NCI-H69 (cell line): Measurements from ENCODE around the gene SFT2D2.
"Not testable (repeated sequence)": the region's sequence is repeated elsewhere in the genome, so short reads cannot be mapped to it uniquely, and the experiment has no call there.

Experiments
- DNase-seq: peaks from one replicate; lab custom pipeline; 2025; lab: John Stamatoyannopoulos, UW

The SFT2D2 gene

DNA sequence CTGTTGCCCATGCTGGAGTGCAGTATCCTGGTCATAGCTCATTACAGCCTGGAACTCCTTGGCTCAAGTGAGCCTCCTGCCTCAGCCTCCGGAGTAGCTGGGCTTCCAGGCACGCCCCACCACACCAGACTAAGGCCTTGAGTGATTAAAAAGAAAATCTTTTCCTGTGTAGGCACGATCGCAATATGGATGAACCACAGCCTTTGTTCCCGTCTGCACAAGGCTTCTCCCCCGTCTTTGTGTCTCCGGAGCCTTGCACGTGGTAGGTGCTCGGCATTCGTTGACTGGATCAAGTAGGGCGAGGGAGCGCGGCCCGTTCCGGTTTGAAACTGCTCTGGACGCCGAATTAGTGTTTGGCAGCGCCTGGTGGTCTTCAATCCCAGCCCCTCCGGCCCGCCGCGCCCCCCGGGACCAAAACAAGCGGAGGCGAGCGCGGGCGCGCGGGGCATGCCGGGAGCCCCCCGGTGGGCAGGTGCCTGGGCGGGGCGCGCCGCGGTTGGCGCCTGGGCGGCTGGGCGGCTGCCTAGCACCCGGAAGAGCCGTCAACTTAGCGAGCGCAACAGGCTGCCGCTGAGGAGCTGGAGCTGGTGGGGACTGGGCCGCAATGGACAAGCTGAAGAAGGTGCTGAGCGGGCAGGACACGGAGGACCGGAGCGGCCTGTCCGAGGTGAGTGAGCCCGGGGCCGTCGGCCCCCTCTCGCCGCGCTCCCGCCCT, at the start of gene SFT2D2:
Gene SFT2D2 (plus strand): TSS at position 529 of the 715 bp plus-strand sequence. CDS start 76 bp downstream, at position 605.
- peak; percentile 94 for DNase-seq

DNA sequence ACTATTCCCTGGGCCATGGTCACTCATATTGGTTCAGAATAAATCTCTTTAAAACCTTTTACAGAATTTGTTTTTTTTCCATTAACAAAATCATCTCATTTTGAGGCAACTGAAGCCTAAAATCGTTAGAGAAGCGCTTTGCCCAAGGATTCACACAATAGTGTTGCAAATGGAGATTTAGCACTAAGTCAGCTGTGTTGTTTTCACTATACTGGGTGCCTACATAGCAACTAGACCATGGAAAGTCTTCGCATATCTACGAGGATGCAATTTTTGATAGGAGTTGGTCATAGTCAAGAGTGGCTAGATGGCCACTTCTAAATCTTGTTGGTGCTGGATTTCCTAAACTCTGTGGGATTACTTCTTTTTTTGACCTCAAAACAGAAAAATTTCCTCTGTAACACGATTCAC, 47.6 kb upstream of the SFT2D2 start:
- no peak for DNase-seq

DNA sequence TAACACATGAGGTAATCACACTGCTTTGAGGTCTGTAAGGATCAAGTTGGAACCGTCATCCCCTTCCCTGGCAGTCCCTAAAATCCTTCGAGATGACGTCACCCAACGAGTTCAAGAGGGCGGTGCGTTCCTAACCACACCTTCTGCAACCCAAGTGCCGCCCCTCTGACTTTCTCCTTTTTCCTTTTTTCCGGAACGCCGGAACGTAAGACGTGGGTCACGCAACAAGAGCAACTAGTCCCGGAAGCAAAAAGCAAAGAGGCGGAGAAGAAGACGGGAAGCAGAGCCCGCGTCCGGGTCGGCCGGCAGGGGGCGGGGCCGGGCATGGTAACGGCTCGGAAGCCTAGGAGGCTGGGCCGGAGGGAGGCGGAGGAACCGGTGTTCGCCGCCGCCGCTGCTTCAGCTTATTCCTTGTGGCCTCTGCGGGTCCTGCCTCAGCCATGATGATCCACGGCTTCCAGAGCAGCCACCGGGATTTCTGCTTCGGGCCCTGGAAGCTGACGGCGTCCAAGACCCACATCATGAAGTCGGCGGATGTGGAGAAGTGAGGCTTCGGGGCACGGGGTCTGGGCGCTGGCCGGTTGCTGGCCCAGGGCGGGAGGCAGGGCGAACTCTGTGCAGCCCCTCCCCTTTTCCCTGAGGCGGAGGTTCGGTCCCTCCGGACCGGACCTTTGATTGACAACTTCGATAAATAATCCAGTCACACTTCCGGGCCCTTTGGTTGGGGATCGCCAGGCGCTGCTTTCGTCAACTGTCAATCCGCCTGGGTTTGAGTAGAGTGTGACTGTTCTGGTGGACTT, 47.0 kb upstream of the SFT2D2 start, which contains the start of gene TIPRL:
Gene TIPRL (plus strand): TSS at position 325 of the 800 bp plus-strand sequence. CDS start 116 bp downstream, at position 441.
- peak; percentile 99 for DNase-seq

DNA sequence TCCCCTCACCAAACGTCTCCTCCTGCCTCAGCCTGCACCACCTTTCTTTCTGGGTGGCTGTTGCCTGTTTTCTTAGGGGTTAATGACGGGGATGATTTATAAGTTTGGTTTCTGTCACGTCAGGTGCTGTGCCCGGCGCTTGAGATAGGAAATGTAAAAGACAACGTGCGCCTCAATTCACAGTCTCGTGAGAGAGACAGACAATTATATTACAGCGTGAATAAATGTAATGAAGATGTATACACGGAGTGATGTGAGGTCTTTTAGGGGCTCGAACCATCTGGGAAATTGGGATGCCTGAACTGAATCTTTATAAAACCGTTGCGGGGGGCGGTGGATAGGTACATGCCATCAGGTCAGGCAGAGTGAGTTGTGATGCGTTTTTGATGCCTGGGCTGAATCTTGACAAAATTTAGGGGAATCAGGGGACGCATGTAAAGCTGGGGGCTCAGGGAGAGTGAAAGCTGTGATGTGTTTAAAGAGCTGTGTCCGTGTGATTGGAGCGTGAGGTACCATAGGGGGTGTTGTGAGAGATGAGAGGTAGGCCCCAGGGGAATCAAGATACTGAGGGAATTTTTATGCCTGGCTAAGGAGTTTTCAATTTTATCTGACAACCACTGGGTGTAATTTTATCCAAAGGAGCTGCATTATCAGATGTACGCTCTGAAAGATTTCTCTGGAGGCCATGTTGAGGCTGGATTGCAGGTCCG, 46.2 kb upstream of the SFT2D2 start:
- DNase-seq, result peak; percentile 56

DNA sequence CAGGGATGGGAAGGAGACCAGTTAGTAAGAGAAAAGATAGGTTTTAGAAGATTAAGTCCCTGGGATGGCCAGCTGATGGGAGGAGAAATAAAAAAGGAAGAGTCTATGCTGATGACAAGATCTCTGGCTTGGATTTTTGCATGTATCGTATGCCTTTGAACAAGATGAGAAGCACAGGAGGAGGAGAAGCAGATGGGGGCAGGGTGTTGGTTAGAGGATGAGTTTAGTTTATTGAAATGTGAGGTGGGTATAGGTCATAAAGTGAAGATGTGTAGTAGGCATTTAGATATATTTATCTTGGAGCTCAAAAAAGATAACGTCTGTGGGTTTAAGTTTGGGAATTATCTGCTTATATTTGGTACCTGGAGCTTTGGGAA, 45.7 kb upstream of the SFT2D2 start:
- no peak for DNase-seq

DNA sequence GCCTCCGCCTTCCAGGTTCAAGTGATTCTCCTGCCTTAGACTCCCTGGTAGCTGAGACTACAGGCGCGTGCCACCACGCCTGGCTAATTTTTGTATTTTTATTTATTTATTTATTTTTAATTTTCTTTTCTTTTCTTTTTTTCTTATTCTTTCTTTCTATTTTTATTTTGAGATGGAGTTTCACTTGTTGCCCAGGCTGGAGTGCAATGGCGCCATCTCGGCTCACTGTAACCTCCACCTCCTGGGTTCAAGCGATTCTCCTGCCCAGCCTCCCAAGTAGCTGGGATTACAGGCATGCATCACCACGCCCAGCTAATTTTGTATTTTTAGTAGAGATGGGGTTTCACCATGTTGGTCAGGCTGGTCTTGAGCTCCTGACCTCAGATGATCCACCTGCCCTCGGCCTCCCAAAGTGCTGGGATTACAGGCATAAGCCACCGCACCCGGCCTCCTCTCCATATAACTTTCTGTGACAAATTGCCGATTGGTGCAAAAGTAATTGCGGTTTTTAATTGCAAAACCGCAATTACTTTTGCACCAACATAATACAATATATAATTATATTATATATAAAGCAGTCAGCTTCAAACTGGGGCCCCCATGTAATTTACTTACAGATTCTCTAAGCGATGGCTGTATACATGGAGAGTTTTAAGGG, 44.6 kb upstream of the SFT2D2 start:
- DNase-seq, result not testable (repeated sequence)

DNA sequence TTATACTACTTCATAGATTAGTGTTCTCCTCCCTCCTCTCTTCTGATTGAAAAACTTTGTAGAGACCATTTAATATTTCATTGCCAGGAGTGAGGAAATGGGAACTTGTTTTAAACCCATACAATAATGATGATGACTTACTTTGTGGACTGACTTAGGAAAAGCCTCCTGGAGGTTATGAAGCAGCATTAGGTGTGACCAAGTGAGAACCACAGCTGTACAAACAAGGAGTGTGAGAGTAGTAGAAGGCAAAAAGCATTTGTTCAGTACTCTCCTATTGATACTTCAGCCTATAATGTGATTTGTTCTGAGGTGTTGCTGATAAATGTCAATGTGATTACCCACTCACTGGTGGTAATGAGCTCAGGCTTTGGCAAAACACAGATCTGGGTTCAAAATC, 38.6 kb upstream of the SFT2D2 start:
- DNase-seq, result peak; percentile 21

DNA sequence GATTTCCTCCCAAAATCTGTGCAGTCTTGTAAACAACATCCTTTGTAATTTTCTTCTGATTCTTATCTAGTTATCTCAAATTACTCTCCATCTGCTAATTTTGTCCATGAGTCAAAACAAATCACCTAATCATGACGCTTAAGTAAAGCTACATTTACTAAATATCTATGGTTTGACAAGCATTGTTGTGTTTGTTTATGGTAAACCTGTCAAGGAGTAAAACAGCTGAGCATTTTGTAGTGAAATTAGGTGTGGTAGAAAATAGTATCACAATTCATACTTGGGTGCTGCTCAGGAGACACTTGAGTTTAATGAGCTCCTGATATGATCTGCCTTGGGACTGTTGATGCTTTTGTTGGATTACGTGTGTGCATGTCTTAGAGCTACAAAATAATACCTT, 35.4 kb upstream of the SFT2D2 start:
- DNase-seq, result no peak

DNA sequence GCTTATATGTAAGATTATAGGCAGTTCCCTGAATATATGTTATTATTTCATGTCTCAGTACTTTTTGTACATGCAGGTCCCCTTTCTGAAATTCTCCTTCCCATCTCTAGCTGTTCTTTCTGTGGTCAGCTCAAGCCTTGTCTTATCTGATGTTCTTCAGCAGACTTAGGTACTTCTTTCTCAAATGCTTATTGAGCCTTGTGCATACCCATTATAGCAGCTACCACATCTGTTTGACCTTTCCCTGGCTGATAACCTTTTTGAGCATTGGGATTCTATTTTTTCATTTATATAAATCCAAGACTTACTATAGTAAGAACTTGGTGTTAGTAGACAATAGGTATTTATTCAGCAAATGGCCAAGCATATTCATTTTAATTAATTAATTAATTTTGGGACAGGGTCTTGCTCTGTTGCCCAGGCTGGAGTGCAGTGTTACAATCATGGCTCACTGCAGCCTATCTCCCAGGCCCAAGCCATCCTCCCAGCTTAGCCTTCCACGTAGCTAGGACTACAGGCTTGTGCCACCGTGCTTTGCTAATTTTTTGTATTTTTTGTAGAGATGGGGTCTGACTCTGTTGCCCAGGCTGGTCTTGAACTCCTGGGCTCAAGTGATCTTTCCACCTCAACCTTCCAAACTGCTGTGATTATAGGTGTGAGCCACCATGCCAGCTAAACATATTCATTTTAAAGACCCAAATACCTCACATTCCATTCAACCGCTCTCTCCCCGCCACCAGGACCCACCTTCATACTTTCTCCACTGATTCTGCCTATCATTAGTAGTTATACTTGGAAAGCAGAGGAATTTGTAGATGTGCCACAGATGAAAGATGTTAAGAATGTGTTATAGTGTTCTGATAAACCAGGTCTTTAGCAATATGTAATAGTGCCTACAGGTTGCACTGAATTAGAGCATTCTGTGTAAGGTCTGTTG, 30.3 kb upstream of the SFT2D2 start:
- no peak for DNase-seq

DNA sequence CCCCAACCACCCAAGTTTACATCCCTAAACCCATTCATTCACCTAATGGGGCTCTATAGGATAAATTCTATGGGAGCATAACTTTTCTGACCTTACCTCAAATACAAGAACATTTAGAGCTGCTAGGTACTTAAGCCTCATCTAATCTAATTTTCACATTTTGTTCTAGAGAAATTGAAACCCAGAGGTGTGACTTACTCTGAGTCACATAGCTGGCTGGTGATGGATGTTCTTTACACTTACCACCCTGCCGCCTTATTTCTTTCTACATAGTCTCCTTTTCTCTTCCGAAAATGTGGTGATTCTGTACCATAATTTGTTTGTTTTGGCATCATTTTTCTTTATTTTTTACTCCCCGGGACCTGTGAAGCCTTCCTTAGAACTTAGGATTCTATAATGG, 26.7 kb upstream of the SFT2D2 start:
- no peak for DNase-seq

DNA sequence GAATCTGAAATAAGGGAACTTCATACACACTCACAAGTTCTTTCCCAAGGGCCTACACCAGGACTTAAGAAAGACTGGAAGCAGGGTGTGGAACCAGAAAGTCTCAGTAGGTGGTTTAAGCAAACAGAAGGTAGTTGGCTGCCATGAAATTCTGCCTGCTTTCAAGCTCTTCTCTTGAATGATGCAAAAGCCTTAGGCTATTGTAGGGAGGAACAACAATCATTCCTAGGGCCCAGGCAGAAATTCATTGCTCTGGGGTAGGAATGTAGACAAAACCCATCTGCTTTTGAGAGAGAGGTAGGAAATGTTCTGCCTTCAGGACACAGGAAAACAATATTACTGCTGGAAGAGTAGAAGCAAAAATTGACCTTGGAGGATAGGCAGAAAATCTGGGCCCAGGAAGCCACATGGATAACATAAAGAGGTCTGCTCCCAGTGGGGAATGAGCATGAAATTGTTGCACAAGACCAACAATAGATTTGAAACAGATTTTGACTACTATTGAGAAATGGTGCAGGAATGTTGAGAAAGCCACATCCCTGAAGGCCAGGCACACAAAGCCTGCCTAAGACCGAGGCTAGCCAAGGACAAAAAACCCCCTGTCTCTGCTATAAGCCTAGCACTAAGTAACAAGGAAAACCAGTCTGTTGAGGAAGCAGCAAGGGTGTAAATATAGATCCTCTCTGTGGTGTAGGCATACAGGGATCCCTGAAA, 22.7 kb upstream of the SFT2D2 start:
- DNase-seq, result no peak

DNA sequence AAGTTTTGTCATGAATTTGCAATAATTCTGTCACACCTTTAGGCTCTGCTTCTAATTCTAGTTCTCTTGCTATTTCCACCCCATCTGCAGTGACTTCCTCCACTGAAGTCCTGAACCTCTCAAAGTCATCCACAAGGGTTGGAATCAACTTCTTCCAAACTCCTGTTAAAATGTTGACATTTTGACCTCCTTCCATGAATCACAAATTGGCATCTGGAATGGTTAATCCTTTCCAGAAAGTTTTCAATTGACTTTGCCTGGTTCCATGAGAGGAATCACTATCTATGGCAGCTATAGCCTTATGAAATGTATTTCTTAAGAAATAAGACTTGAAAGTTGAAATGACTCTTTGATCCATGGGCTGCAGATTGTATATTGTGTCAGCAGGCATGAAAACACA, 19.7 kb upstream of the SFT2D2 start:
- no peak for DNase-seq

DNA sequence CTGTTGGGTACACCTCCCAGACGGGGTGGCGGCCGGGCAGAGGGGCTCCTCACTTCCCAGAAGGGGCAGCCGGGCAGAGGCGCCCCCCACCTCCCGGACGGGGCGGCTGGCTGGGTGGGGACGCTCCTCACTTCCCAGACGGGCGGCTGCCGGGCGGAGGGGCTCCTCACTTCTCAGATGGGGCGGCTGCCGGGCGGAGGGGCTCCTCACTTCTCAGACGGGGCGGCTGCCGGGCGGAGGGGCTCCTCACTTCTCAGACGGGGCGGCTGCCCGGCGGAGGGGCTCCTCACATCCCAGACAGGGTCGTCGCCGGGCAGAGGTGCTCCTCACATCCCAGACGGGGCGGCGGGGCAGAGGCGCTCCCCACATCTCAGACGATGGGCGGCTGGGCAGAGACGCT, 18.1 kb upstream of the SFT2D2 start:
- not testable (repeated sequence) for DNase-seq

DNA sequence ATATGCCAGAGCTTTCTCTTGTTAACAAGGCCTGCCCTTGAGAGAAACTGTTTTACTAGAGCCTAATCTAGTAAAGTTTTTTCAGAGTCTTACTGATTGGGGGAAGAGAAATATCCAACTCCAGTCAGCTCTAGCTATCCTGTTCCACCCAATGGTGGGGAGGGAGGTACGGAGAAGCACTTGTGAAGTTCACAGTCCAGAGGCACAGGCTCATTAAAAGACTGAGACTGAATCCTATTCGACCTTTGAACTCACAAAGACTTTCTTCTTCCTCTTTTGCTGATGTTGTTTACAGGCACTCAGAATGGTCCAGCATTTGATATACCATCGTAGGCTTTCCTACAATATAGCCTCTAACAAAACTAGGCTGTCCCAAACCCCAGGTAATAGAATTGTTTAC, 15.5 kb upstream of the SFT2D2 start:
- no peak for DNase-seq

DNA sequence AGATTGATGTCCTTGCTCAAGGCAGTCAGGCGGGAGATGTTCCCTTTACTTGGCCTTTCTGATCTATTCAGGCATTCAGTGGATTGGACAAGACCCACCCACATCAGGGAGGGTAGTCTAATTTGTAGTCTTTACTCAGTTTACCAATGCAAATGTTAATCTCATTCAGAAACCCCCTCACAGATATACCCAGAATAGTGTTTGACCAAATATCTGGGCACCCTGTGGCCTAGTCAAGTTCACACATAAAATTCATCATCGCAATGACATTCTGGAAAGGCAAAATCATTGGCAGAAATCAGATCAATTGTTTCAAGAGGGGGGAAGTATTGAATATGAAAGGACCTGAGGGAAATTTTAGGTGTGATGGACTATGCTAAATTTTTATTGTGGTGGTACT, 12.5 kb upstream of the SFT2D2 start:
- no peak for DNase-seq

DNA sequence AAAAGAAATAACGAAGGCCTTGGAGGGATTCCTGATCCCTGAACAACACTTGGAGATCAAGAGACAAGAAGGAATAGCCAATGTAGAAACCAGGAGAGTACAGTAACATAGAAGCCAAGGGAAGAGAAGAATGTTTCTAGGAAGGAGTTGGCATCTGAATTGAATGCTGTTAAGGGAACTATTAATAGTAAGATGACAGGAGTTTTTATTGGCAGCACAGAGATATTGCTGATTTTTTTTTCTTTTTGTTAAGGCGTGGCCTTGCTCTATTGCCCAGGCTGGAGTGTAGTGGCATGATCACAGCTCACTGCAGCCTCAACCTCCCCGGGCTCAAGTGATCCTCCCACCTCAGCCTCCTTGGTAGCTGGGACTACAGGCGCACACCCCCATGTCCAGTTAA, 9.6 kb upstream of the SFT2D2 start:
- no peak for DNase-seq

DNA sequence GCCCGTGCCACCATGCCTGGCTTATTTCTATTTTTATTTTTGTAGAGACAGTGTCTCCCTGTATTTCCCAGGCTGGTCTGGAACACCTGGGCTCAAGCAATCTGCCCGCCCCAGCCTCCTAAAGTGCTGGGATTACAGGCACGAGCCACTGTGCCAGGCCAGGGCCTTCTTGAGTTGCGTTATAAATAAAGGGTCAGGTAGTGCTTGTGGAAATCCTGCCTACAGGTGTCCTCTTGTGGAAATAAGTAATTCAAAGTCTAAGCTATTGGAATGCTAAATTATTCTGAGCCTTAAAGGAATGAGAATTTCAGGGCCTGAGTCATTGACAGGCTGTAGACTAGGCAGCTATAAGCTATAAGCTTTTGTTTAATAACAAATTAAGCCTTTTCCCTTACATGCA, 8.1 kb upstream of the SFT2D2 start:
- DNase-seq, result no peak

DNA sequence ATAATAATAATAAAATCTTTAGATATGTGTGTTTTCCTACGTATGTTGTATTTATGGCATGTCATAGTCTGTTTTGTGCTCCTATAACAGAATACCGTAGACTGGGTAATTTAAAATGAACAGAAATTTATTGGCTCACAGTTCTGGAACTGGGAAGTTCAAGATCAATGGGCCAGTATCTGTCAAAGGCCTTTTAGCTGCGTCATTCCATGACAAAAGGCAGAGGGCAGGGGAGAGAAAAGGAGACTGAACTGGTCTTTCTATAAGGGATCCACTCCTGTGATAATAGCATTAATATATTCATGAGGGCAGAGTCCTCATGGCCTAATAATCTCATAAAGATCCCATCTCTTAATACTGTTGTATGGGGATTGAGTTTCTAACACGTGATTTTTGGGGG, 7.1 kb upstream of the SFT2D2 start:
- no peak for DNase-seq

DNA sequence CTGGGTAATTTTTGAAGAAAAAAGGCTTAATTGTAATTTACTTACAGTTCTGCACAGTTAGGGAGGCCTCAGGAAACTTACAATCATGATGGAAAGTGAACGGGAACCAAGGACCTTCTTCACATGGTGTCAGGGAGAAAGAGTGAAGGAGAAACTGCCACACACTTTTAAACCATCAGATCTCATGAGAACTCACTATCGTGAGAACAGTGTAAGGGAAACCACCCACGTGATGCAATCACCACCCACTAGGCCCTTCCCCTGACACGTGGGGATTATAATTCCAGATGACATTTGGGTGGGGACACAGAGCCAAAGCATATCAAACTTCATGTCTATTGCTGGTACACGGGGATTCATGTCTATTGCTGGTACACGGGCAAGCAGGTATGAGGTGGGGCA, 5.3 kb upstream of the SFT2D2 start:
- no peak for DNase-seq

DNA sequence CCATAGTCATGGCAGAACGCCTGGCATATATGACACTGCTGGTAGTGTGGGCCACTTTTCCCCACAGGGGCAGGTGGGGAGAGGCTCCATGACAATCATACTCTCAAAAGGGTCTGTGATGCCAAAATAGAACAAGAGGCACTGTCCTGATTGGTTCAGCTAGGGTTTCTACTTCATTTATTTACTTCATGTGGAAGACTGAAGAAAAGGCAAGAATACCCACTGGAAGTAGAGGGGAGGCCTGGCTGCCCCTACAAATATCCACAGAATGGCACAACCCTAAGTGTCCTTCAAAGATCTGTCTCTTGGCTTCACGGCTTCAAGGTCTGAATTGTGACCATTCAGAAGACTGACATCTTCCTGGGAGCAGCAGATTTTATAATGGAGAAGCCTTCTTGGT, 4.5 kb upstream of the SFT2D2 start:
- no peak for DNase-seq

DNA sequence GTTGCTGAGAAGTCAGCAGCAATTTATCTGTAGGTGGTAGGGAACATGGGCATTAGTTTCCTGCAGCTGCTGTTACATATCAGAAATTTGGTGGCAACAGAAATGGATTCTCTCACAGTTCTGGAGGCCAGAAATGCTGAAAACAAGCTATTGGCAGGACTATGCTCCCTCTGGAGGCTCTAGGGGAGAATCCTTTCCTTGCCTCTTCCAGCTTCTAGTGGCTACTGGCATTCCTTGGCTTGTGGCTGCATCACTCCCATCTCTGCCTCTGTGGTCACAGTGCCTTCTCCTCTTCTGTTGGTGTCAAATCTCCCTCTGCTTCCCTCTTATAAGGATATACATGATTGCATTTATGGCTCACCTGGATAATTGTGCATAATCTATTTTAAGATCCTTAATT, 2.5 kb upstream of the SFT2D2 start:
- no peak for DNase-seq
